Fibroblast of the aortic adventitia (primary cell): ENCODE results near the gene CLCNKA. TPM values are rescaled to one million over a fixed set of nuclear protein-coding genes. Genes with fewer than 3 reads are reported as not detected.

ENCODE experiments used
- DNase-seq: peaks from one replicate; pipeline ENCODE4 v3.0.0-alpha.2; 2010; ENCODE audit warnings: low read depth
- H3K4me3 ChIP-seq: 2 replicates; pipeline ENCODE4 v1.5.1; 2011; ENCODE audit warnings: low read depth, mild to moderate bottlenecking, control low read depth, low read length, moderate library complexity
- total RNA-seq: library from RNA; depleted of rRNA; stranded (reverse); fragments of >200 nt; gene quantifications from 2 replicates; pipeline ENCODE4 v1.2.3, GENCODE V29; 2012; ENCODE audit warnings: low replicate concordance
- TF ChIP-seq, protein P1 (sequence below): IDR thresholded peaks from 2 replicates; pipeline ENCODE4 v1.5.1; 2011; ENCODE audit warnings: mild to moderate bottlenecking, low read length, control low read depth, inconsistent platforms; ENCODE audit not compliant: insufficient read depth

CLCNKA gene
- total RNA-seq, 1 donor, result 0.09 TPM

DNA sequence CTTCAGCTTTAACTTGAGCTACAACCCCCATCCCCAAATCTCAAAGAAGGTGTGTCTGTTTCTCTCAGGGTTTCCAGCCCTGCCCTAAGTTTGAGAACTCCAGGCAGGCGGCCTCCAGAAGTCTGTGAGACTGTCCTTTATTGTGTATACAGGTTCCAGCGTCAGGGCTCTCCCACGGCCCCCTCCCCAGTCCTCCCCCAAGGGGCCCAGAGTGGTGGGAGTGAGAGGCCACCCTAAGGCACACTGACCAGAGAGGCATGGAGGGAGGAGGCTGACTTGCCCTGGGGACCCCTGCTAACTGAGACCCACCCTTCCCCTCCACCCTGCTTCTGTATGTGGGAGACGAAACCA lies 8.0 kb upstream of the CLCNKA start:
- TF ChIP-seq, protein P1, sequence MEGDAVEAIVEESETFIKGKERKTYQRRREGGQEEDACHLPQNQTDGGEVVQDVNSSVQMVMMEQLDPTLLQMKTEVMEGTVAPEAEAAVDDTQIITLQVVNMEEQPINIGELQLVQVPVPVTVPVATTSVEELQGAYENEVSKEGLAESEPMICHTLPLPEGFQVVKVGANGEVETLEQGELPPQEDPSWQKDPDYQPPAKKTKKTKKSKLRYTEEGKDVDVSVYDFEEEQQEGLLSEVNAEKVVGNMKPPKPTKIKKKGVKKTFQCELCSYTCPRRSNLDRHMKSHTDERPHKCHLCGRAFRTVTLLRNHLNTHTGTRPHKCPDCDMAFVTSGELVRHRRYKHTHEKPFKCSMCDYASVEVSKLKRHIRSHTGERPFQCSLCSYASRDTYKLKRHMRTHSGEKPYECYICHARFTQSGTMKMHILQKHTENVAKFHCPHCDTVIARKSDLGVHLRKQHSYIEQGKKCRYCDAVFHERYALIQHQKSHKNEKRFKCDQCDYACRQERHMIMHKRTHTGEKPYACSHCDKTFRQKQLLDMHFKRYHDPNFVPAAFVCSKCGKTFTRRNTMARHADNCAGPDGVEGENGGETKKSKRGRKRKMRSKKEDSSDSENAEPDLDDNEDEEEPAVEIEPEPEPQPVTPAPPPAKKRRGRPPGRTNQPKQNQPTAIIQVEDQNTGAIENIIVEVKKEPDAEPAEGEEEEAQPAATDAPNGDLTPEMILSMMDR, result no peak
- DNase-seq, result no peak
- no peak overlapping the region for H3K4me3 ChIP-seq

DNA sequence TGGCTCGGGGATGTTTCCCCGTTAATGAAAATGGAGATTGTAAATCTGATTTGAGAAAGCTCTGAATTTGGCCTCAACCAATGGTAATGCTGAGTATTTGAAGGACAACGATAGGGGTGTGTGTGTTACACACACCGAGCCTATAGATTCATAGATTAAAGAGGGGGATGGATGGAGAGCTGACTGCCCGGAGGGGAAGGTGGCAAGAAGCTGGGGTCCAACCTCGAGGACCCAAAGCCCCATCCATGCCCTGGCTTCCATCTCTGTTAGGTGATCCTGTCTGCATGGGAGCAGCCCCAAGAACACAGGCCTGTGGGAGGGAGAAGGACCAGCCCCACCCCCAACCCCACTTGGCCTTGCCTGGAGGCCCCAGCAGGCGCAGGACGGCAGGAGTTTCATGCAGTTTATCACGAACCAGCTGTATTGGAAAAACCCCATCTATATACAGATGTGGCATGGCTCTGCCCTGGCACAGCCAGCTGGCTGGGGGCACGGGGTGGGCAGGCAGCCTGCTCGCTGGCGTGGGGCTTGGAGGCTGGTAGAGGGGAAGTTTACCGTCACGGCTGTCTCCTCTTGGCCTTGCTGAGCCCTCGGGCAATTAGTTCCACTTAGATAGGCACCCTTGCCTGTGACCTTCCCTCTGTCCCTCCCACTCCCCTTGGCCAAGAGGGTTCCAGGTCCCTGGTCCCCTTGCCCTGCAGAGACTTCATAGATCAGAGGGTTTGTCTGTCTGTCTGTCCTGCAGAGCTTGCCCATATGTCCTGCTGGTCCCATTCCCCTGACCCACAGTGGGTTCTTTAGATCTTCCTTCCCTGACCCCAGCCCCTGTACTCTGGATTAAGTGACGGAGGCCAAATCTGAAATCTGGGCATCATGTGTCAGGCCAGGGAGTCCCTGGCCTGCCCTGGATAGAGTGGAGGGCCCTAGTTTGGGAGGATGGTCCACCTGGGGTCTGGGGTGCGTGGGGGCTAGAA lies 7.0 kb upstream of the CLCNKA start:
- DNase-seq, result no peak
- H3K4me3 ChIP-seq, result no peak overlapping the region
- TF ChIP-seq, protein P1, result no peak

DNA sequence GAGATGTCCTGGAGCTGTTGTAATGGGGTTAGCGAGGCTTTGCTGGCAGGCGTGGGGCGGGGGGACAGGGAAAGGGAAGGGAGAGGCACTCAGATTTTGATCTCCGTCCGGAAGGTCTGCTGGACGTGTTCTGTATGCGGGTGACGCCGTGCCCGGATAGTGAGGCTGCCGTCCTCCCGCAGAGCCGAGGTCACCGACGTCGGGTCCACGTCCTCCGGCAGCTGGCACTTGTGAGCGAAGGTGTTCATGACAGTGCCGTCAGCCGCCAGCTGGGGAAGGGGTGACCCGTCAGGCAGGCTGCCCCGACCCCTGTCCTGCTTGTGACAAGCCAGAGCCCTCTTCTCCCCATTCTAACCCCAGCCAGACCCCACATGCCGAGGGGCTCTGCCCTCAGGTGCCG lies 6.3 kb upstream of the CLCNKA start:
- TF ChIP-seq, protein P1, result no peak
- DNase-seq, result no peak
- H3K4me3 ChIP-seq, result no peak overlapping the region

DNA sequence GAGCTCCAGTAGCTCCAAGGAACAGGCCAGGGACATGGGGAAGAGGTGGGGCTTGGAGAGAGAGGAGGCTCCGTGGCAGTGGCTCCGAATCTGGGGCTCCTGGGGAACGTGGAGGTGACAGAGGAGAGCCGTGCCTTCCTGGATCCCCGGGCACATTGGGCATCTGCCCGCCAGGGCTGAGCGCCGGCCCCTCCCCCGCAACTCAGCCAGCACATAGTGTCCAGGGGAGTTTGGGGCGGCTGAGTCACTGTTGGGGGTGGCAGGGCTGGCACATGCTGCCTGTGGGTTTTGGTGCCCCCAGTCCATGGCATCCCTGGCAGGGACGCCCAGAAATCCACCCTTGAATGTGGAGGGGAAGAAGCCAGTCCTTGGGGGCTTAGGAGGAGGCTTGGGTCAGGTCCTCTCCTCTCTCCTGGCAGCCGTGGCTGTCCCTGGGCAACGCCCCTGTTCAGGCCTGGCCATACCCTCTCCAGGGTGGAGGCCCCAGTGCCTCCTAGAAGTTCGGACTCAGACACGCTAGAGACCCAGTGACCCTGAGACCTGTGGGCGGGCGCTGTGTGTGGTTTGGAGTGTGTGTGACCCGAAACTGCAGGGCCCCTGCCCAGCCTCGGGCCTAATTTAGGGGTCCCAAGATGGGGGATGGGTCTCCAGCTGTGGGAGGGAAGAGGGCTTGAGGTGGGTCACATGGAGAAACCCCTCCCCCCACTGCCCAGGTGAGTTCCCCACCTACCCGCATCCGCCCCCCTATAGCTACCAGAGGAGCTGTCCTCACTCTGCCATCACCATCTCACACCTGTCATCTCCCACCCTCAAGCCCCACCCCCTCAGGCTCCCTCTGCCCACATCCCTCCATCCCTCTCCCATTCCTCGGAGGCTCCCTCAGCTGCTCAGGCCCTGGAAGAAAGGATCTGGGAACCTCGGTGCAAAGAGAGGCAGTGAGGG lies 5.6 kb upstream of the CLCNKA start:
- H3K4me3 ChIP-seq, result peak overlapping the region; percentile 60
- DNase-seq, result no peak

DNA sequence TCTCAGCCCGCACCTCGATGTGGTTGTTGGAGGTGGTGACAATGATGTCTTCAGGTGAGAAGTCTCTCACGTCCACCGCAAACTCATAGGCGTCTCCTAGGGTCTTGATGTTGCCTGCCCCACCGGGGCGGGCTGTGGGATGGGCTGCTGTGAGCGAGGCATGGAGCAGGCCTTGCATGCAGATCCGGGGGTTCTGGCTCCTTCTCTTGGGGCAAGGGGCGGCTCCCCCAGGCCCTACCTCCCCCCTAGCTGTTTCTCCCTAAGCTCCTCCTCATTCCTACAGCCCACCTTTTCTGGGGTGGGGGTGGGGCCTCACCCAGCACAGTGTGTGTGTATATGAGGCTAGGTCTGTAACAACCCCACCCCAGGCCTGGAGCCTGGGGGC lies 4.8 kb upstream of the CLCNKA start:
- TF ChIP-seq, protein P1, result no peak
- DNase-seq, result no peak
- H3K4me3 ChIP-seq, result peak overlapping the region; percentile 60

More for the DNA sequence above, 5.6 kb upstream of the CLCNKA start:
- TF ChIP-seq, protein P1, result no peak

DNA sequence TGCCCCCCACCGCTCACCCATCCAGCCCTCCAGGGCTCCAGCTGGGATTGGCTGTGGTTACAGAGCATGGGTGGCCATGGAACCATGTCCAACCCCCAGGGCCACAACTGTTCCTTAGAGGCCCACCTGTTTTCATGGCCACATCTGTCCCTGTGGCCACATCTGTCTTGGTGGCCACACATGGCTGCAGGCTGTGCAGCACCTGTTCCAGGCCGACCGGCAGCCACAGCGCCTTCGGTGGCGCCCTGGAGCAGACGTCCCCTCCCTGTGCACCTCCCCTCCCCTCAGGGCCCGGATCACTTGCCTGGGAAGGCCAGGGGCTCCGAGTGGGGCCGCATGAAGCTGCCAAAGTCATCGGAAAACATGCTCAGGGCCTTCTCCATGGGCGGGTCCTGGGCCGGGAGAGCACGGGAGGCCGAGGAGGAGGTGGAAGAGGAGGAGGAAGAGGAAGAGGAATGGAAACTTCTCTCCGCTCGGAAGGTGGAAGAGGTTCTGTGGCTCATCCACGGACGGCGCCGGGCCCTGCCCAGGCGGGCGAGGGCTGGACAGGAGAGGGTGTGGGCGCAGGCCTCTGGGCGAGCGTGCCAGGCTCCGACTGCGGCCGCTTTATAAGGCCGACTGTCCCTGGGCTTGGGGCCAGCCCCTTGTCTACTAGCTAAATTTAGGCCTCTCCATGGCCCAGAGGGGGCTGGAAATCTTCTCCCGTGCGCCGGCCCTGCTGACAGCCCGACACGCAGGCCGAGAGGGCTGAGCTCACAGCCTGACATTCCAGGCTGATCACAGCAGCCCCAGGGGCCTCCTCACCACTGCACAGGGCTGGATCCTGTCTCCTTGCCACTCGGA lies 4.2 kb upstream of the CLCNKA start, which contains the start of gene HSPB7:
HSPB7 (minus strand) TSS at position 583 of the 843 bp plus-strand sequence; CDS start at position 503, 80 bp downstream.
- peak within 1 kb of the TSS; percentile 60 for H3K4me3 ChIP-seq
- DNase-seq, result peak; percentile 96
- TF ChIP-seq, protein P1, result no peak
